Panc1 (cell line): Measurements from ENCODE around the gene TMEM141. TPM values are rescaled to one million over a fixed set of nuclear protein-coding genes. Genes with fewer than 3 reads are reported as not detected.

ENCODE experiments used
- ATAC-seq: fragments of 200-7000 bp; cut with Tn5 transposase; 2 replicates; pipeline ENCODE4 v1.9.1; 2020; ENCODE audit warnings: mild to moderate bottlenecking, moderate library complexity
- BruUV-seq: library from RNA; stranded (reverse); fragments of 400-500 nt; replicated peaks from 2 replicates; lab custom pipeline; 2021; lab: Mats Ljungman, UMichigan
- CTCF ChIA-PET: fragments of 300-600 bp; sonication (Branson Sonifier 250); formaldehyde crosslinking; loops from one replicate; lab custom pipeline; 2022; ENCODE audit warnings: antibody characterized with exemption; lab: Charles Lee
- POLR2A ChIA-PET: fragments of 300-600 bp; sonication (Branson Sonifier 250); formaldehyde crosslinking; loops from one replicate; lab custom pipeline; 2022; ENCODE audit warnings: antibody characterized with exemption; lab: Charles Lee
- DNase-seq: peaks from one replicate; pipeline ENCODE4 v3.0.0-alpha.2; 2010; ENCODE audit warnings: low read depth, low spot score
- H3K27ac ChIP-seq: 2 replicates; pipeline ENCODE4 v1.5.1; 2011; ENCODE audit warnings: mild to moderate bottlenecking, low read length, inconsistent platforms
- H3K27me3 ChIP-seq: fragments of 200-500 bp; sonication (Bioruptor generic); 2 replicates; pipeline ENCODE4 v1.6.0; 2014; ENCODE audit warnings: low read length, inconsistent platforms; ENCODE audit not compliant: control insufficient read depth, insufficient read depth
- H3K36me3 ChIP-seq: fragments of 200-500 bp; sonication (Bioruptor generic); 2 replicates; pipeline ENCODE4 v1.5.1; 2014; ENCODE audit warnings: inconsistent platforms, mild to moderate bottlenecking, low read length, moderate library complexity; ENCODE audit not compliant: control insufficient read depth, insufficient read depth
- H3K4me1 ChIP-seq: 2 replicates; pipeline ENCODE4 v1.5.1; 2011; ENCODE audit warnings: inconsistent platforms, mild to moderate bottlenecking, low read length, moderate library complexity; ENCODE audit not compliant: control insufficient read depth, insufficient read depth
- H3K4me3 ChIP-seq, 2 experiments: 2 replicates each; pipeline ENCODE4 v1.5.1; 2011 to 2012; ENCODE audit warnings: low read depth in 2 of 2, low read length in 2 of 2, mild to moderate bottlenecking in 2 of 2, inconsistent platforms in 1 of 2, moderate library complexity in 1 of 2
- H3K9me3 ChIP-seq: fragments of 200-500 bp; sonication (Bioruptor generic); 2 replicates; pipeline ENCODE4 v1.5.1; 2014; ENCODE audit warnings: low read depth, mild to moderate bottlenecking, inconsistent platforms, low read length, moderate library complexity; ENCODE audit not compliant: control insufficient read depth, insufficient read depth
- POLR2AphosphoS5 ChIP-seq: IDR thresholded peaks from 2 replicates; pipeline ENCODE4 v1.6.1; 2012; ENCODE audit warnings: mild to moderate bottlenecking, low read depth, low read length, moderate library complexity
- REST ChIP-seq, 2 experiments: IDR thresholded peaks; 2 replicates each; pipeline ENCODE4 v1.6.1; 2011 to 2012; ENCODE audit warnings: low read depth in 2 of 2, control low read depth in 1 of 2, low read length in 1 of 2, mild to moderate bottlenecking in 1 of 2, moderate library complexity in 1 of 2; ENCODE audit not compliant: insufficient read depth in 1 of 2
- SIN3A ChIP-seq: IDR thresholded peaks from 2 replicates; pipeline ENCODE4 v1.6.1; 2012; ENCODE audit warnings: low read depth, mild to moderate bottlenecking, low read length, moderate library complexity, borderline replicate concordance; ENCODE audit not compliant: insufficient read depth
- TCF7L2 ChIP-seq: IDR thresholded peaks from 2 replicates; pipeline ENCODE4 v1.6.1; 2011; ENCODE audit warnings: mild to moderate bottlenecking, low read depth, low read length, inconsistent platforms
- in situ Hi-C: cut with HindIII; loops from 2 replicates; pipeline ENCODE4 v1.10.0; 2016; ENCODE audit warnings: low sequenced_read_pairs, low pct_unique_long_range_greater_than_20kb
- intact Hi-C: fragments of 100-400 bp; cut with micrococcal nuclease; formaldehyde crosslinking; loops from one replicate; pipeline ENCODE4 v1.10.0; 2022; ENCODE audit not compliant: unreplicated experiment
- total RNA-seq: library from RNA; stranded (reverse); gene quantifications from one replicate; pipeline ENCODE4 v1.2.1, GENCODE V29; 2021; ENCODE audit not compliant: unreplicated experiment
- TF ChIP-seq, protein P1 (sequence below): fragments of 450-650 bp; IDR thresholded peaks from 2 replicates; pipeline ENCODE4 v1.5.1; 2017; ENCODE audit warnings: mild to moderate bottlenecking

Gene TMEM141
- total RNA-seq, 1 experiment from 2014 or later = 53.5 TPM

- TF ChIP-seq, protein P1, sequence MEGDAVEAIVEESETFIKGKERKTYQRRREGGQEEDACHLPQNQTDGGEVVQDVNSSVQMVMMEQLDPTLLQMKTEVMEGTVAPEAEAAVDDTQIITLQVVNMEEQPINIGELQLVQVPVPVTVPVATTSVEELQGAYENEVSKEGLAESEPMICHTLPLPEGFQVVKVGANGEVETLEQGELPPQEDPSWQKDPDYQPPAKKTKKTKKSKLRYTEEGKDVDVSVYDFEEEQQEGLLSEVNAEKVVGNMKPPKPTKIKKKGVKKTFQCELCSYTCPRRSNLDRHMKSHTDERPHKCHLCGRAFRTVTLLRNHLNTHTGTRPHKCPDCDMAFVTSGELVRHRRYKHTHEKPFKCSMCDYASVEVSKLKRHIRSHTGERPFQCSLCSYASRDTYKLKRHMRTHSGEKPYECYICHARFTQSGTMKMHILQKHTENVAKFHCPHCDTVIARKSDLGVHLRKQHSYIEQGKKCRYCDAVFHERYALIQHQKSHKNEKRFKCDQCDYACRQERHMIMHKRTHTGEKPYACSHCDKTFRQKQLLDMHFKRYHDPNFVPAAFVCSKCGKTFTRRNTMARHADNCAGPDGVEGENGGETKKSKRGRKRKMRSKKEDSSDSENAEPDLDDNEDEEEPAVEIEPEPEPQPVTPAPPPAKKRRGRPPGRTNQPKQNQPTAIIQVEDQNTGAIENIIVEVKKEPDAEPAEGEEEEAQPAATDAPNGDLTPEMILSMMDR = peak; percentile 41; the same call in 1 of the 2 replicates
- TF ChIP-seq REST (IDR thresholded peaks at IDR 0.05; ENCODE audit: insufficient read depth in 1 of 2, low read depth in 2 of 2, low read length in 1 of 2) = no peak
- TF ChIP-seq SIN3A = no peak
- TF ChIP-seq POLR2AphosphoS5 = no peak
- intact Hi-C loops = no loop called here
- ChIA-PET POLR2A (no interaction called here), CTCF (no interaction called here)
- Histone ChIP-seq H3K36me3 (no peaks in the 10 kb centered on the region), H3K4me3 (no peak within 1 kb of the TSS), H3K9me3 (no peaks in the 10 kb centered on the region), H3K4me1 (no peaks in the 10 kb centered on the region), H3K27ac (no peak within 1 kb of the TSS), H3K27me3 (no peaks in the 10 kb centered on the region)
- DNase-seq (no peak), ATAC-seq (peak; percentile 65)
- BruUV-seq = no TSS peak
- in situ Hi-C loops = no loop called here
Measured at GRCh38 chr9:136742591-136743391, 48.4 kb upstream of the TMEM141 start, which contains the start of gene LCN10. LCN10 (minus strand) TSS chr9:136742940; CDS start chr9:136742903, 37 bp downstream.

GRCh38 chr9:136743639-136744211, 47.4 kb upstream of the TMEM141 start:
- CTCF ChIA-PET = interaction anchor here (0.6 kb wide), 1 partner anchor 76 kb away, joined by 7 read pairs; no protein-coding TSS in a partner anchor
- ATAC-seq = no peak
- in situ Hi-C loops = no loop called here
- Histone ChIP-seq H3K9me3 (no peaks in the 10 kb centered on the region), H3K36me3 (no peaks in the 10 kb centered on the region), H3K27me3 (no peaks in the 10 kb centered on the region), H3K4me3 (no peak overlapping the region), H3K27ac (no peak overlapping the region), H3K4me1 (no peaks in the 10 kb centered on the region)
- no TSS peak for BruUV-seq
- DNase-seq = no peak
- POLR2A ChIA-PET = no interaction called here
- intact Hi-C loops = no loop called here
- TF ChIP-seq REST (IDR thresholded peaks at IDR 0.05; ENCODE audit: insufficient read depth in 1 of 2, low read depth in 2 of 2, low read length in 1 of 2) (no peak), SIN3A (no peak), TCF7L2 (no peak), POLR2AphosphoS5 (no peak)
- TF ChIP-seq, protein P1 = no peak
